Stomach (tissue), 4 donors: ENCODE data around the gene PTCD3.

Experiments
- CTCF ChIP-seq, 7 experiments: fragments of 450-650 bp in 4 of 7; fragments of 200-600 bp in 3 of 7; sonication (generic) in 3 of 7; IDR thresholded peaks; one replicate each; pipeline ENCODE4 v1.5.1; 2016 to 2019; ENCODE audit warnings: antibody characterized with exemption in 7 of 7, control low read depth in 2 of 7, mild to moderate bottlenecking in 1 of 7
- EP300 ChIP-seq: sonication (generic); formaldehyde crosslinking; IDR thresholded peaks from one replicate; pipeline ENCODE4 v1.6.1; 2017; ENCODE audit warnings: antibody characterized with exemption
- POLR2A ChIP-seq, 4 donors: fragments of 450-650 bp; IDR thresholded peaks; one replicate each; pipeline ENCODE4 v1.6.1; 2016; ENCODE audit warnings: antibody characterized with exemption in 4 of 4, control low read depth in 2 of 4, mild to moderate bottlenecking in 1 of 4, moderate library complexity in 1 of 4
- POLR2AphosphoS5 ChIP-seq, 3 donors: sonication (generic); formaldehyde crosslinking; IDR thresholded peaks; one replicate each; pipeline ENCODE4 v1.6.1; 2016; ENCODE audit warnings: antibody characterized with exemption in 3 of 3

- TF ChIP-seq CTCF (IDR thresholded peaks at IDR 0.05) (no peak), POLR2A (IDR thresholded peaks at IDR 0.05) (no peak), POLR2AphosphoS5 (IDR thresholded peaks at IDR 0.05) (no peak), EP300 (no peak)
These were observed 68.4 kb downstream of the PTCD3 start for GRCh38 chr2:86174445-86174844.
